HUDEP-2 (cell line): ENCODE measurements around the gene MKNK1.
A peak's percentile ranks its signal among the peaks of the same experiment; 100 is the strongest.

Experiments
- DNase-seq, 76 experiments: peaks; one replicate each; lab custom pipeline; 2025; ENCODE audit not compliant: unreplicated experiment in 76 of 76; lab: John Stamatoyannopoulos, UW

MKNK1 gene

GRCh38 chr1:46526013-46526690 lies 77.9 kb downstream of the MKNK1 start:
- no peak for DNase-seq

DNA sequence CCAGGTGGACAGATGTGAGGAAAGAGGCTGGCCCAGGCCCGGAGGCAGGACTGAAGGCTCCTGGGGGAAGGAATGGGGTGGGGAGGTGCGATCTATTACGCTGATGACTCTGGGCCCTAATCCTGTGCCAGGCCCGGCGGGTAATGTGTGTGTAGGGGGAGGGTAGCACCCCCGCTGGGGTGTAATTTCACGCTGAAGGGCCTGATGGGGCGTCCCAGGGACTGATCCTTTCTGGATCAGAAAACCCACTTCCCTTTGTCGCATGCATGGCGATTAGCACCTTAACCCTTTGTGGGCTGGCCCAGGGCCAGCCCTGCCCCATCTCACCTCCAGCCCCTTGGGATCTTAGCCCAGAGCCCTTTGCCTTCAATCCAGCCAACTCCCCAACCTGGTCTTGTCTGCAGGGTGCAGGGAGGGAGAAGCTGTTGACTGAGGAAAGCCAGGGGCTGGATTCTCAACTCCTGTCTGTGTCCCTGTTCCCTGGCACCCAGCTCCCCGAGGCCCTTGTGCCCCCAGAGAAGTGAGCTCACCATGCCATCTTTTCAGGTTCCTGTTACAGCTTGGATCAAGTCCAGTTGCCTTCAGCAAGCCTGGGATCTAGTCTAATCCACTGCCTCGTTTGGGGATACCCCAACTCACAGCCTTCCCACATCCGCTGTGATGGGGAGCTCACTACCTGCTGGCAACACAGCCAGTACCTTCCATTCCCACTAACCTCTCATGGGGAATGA lies 78.7 kb downstream of the MKNK1 start:
- no peak for DNase-seq

- DNase-seq: no peak
These were observed 79.2 kb downstream of the MKNK1 start for GRCh38 chr1:46524843-46525242.

- DNase-seq: peak in 53 of 76 experiments; percentile 11 to 72 (median 33)
These were observed 80.3 kb downstream of the MKNK1 start for GRCh38 chr1:46523496-46524353.

DNA sequence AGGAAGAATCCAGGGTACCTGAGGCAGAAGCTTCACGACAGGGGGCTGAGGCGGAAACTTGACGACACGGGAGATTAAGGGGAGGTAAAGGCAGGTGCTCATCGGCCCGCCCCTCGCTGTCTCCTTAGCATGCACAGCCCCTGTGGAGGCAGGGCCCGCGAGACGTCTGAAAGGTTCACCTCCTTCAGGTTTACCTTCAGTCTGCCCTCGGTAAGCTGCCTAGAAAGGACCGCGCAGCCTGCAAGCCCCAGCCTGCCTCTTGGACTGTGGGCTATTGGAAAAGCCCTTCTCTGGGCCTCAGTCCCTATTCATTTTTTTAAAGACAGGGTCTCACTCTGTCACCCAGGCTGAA lies 81.1 kb downstream of the MKNK1 start:
- peak in 1 of 76 experiments; percentile 39 for DNase-seq

DNA sequence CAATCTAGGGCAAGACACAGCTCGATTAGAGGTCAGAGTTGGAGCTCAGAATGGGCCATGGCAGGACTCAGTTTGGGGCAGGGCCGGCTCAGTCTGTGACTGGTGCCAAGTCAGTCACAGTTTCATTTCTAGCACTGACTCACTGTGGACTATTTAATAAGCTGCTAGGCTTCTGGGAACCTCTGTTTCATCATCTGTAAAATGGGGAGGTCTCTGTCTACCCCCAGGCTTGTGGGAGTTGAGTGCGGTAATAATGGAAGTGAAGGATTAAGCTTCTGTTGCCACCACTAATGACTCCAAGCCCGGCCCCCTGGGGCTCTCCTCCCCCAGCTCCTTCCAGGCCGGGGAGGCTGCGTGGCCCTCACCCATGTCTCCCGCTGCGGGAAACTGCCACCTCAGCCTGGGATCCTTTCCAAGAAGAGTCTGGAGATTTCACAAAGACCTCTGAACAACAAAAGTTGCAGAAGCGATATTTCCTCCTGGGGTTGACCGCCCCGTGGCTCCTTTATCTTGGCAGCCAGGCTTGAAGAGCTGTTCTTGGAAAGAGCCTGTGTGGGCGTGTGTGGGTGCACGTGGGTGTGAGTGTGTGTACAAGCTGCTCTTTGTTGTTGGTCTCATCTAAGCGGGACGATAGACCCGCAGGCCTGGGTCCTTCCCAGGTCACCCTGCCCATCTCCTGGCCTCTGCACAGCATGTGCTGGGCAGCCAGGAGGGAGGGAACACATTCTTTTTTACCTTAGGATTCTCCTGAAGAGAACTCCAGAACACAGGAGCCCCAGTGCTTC lies 81.7 kb downstream of the MKNK1 start:
- DNase-seq: peak in 75 of 76 experiments; percentile 50 to 98 (median 92)

GRCh38 chr1:46521414-46521813 lies 82.7 kb downstream of the MKNK1 start:
- DNase-seq: no peak

GRCh38 chr1:46520063-46520911 lies 83.8 kb downstream of the MKNK1 start:
- DNase-seq: peak in 7 of 76 experiments; percentile 13 to 43 (median 26)

GRCh38 chr1:46519209-46519608 lies 84.9 kb downstream of the MKNK1 start:
- no peak for DNase-seq

DNA sequence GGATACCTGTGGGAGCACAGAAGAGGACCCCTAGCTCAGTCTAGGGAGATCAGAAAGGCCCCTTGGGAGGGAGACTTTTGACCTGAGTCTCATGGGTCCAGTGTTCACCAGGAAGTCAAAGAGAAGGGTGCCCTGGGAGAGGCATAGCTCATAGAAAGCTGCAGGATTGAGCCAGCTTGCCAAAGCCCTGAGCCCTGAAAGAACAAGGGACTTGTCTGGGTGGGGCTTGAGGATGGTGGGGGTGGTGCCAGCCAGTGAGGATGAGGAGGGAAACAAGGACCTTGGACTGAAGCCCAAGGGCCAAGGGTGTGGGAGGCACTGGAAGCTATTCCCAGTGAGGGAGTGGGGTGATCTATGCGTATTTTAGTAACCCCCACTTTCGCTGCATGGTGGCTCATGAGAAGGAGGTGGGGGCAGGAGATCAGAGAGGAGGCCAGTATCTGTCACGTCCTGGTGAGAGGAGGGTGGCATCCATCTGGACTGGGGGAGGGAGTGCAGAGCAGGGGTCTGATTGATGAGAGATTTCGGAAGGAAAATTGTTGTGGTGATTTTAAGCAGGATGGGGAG lies 86.1 kb downstream of the MKNK1 start:
- DNase-seq: no peak

GRCh38 chr1:46517010-46517600 lies 87.0 kb downstream of the MKNK1 start:
- DNase-seq: peak in 6 of 76 experiments; percentile 7 to 25 (median 15)

GRCh38 chr1:46516200-46516950 lies 87.7 kb downstream of the MKNK1 start:
- peak in 56 of 76 experiments; percentile 5 to 72 (median 34) for DNase-seq

- no peak for DNase-seq
These were observed 88.5 kb downstream of the MKNK1 start for GRCh38 chr1:46515576-46515975.

DNA sequence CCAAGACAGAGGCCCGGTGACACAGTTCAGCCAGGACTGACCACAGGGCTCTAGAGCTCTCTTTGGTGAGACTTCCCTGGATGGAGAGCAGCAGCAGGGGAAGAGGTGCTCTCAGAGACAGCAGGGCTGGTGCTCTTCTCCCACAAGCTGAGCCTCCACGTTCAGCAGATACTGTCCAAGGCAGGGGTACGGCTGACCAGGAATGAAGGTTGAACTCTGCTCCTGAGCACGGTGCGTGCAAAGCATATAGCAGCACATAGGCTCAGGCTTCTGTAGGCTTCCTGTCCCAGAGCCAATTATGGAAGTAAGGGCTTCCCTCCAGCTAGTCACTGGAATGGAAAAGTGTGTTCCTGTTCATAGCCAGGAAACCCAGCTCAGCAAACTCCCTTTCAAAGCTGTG lies 90.5 kb downstream of the MKNK1 start:
- no peak for DNase-seq

GRCh38 chr1:46512792-46513190 lies 91.3 kb downstream of the MKNK1 start:
- DNase-seq: no peak

- no peak for DNase-seq
These were observed 91.8 kb downstream of the MKNK1 start for GRCh38 chr1:46512135-46512791.

DNA sequence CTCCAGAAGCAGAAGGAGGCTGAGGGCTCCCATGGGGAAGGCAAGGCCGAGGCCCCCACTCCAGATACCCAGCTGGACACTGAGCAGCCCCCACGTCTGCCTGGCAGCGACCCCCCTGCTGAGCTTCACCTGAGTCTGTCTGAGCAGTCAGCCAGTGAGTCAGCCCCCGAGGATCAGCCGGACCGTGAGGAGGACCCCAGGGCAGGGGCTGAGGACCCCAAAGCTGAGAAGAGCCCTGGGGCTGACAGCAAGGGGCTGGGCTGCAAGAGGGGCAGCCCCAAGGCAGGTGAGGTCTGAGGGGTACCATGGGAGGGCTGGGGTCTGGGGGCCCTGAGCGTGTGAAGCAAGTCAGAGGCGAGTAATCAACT lies 93.1 kb downstream of the MKNK1 start:
- no peak for DNase-seq
